T-helper 2 cell treated with Interferon-gamma antibody and Interleukin-4, amounts not matched to agents 5 μg/mL and 100 μg/mL, for 36 hours (primary cell): ENCODE results near the gene RAET1E.
A peak's percentile ranks its signal among the peaks of the same experiment; 100 is the strongest.
"Not testable (repeated sequence)": the region's sequence is repeated elsewhere in the genome, so short reads cannot be mapped to it uniquely, and the experiment has no call there.

Source experiments
- DNase-seq: peaks from one replicate; pipeline ENCODE4 v3.0.0; 2021; ENCODE audit warnings: low spot score
- H3K27ac Mint-ChIP-seq: one replicate; pipeline ENCODE4 v1.8.0; 2021; ENCODE audit warnings: mild to moderate bottlenecking, mixed read lengths
- H3K27me3 Mint-ChIP-seq: one replicate; pipeline ENCODE4 v1.8.0; 2021; ENCODE audit warnings: low read depth, mixed read lengths
- H3K36me3 Mint-ChIP-seq: one replicate; pipeline ENCODE4 v1.8.0; 2021; ENCODE audit warnings: low read depth, mixed read lengths
- H3K4me1 Mint-ChIP-seq: one replicate; pipeline ENCODE4 v1.8.0; 2021; ENCODE audit warnings: low read depth, mixed read lengths
- H3K4me3 Mint-ChIP-seq: one replicate; pipeline ENCODE4 v1.8.0; 2022; ENCODE audit warnings: mild to moderate bottlenecking, moderate library complexity, mixed read lengths
- H3K9me3 Mint-ChIP-seq: one replicate; pipeline ENCODE4 v1.8.0; 2021; ENCODE audit warnings: mixed read lengths

Gene RAET1E

GRCh38 chr6:149861603-149862423 lies 36.1 kb downstream of the RAET1E start:
- Mint-ChIP-seq H3K36me3 (no peaks in the 10 kb centered on the region), H3K27ac (no peak overlapping the region), H3K9me3 (no peaks in the 10 kb centered on the region), H3K27me3 (peaks cover 42% of the 10 kb centered on the region), H3K4me1 (peaks cover 12% of the 10 kb centered on the region), H3K4me3 (peak overlapping the region; percentile 50)
- DNase-seq, result no peak

- H3K27ac Mint-ChIP-seq, result no peak overlapping the region
- H3K9me3 Mint-ChIP-seq, result no peaks in the 10 kb centered on the region
- peaks cover 12% of the 10 kb centered on the region for H3K4me1 Mint-ChIP-seq
- no peak overlapping the region for H3K4me3 Mint-ChIP-seq
- H3K36me3 Mint-ChIP-seq, result no peaks in the 10 kb centered on the region
- DNase-seq, result no peak
- peaks cover 39% of the 10 kb centered on the region for H3K27me3 Mint-ChIP-seq
These were observed 36.9 kb downstream of the RAET1E start for GRCh38 chr6:149860834-149861602.

- Mint-ChIP-seq H3K9me3 (no peaks in the 10 kb centered on the region), H3K27ac (no peak overlapping the region), H3K27me3 (peaks cover 37% of the 10 kb centered on the region), H3K4me3 (no peak overlapping the region), H3K4me1 (peaks cover 12% of the 10 kb centered on the region), H3K36me3 (no peaks in the 10 kb centered on the region)
- no peak for DNase-seq
These were observed 37.4 kb downstream of the RAET1E start for GRCh38 chr6:149860513-149860833.

DNA sequence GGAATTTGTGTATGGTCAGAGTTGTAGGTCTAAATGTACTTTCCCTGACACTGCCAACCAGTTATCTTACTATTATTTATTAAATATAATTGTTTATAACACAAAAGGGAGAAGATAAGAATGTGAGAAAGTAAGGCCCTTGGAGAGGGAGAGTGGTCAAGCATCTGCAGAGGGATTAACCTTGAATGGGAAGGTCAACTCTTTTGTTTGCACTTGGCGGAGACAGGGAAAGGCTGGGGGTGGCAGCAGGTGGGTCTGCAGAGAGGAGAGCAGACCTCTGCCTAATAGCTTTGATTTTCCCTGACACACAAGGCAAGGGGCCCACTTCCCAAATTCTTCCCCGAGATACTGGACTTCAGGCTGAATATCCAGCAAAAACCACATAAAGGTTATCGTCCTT lies 38.0 kb downstream of the RAET1E start:
- no peaks in the 10 kb centered on the region for H3K36me3 Mint-ChIP-seq
- no peaks in the 10 kb centered on the region for H3K9me3 Mint-ChIP-seq
- H3K4me3 Mint-ChIP-seq, result no peak overlapping the region

GRCh38 chr6:149859368-149859767 lies 38.5 kb downstream of the RAET1E start:
- no peak overlapping the region for H3K4me3 Mint-ChIP-seq
- H3K4me1 Mint-ChIP-seq, result peaks cover 9% of the 10 kb centered on the region
- no peak for DNase-seq
- H3K9me3 Mint-ChIP-seq, result no peaks in the 10 kb centered on the region
- H3K27me3 Mint-ChIP-seq, result peaks cover 35% of the 10 kb centered on the region
- H3K36me3 Mint-ChIP-seq, result no peaks in the 10 kb centered on the region
- no peak overlapping the region for H3K27ac Mint-ChIP-seq

More for the DNA sequence above, 38.0 kb downstream of the RAET1E start:
- Mint-ChIP-seq H3K4me1 (peaks cover 11% of the 10 kb centered on the region), H3K27ac (no peak overlapping the region), H3K27me3 (peaks cover 33% of the 10 kb centered on the region)
- no peak for DNase-seq

DNA sequence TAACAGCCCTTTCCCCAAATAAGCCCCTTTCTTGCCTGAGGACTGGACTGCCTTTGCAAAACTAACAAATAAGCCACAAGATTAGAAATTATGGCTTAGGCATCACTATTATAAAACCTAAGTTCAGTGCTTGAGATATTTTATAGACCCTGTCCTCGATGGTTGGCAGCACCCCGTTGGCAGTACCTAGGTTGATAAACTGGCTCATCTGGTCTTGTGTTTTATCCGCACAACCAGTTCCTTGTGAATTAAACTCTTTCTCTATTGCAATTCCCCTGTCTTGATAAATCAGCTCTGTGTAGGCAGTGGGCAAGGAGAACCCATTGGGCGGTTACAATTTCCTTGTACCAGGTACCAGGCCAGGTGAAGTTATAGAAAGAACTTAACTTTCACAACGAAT lies 40.4 kb downstream of the RAET1E start:
- Mint-ChIP-seq H3K27ac (no peak overlapping the region), H3K27me3 (peaks cover 30% of the 10 kb centered on the region), H3K36me3 (no peaks in the 10 kb centered on the region), H3K9me3 (no peaks in the 10 kb centered on the region), H3K4me1 (peaks cover 9% of the 10 kb centered on the region), H3K4me3 (no peak overlapping the region)
- no peak for DNase-seq

GRCh38 chr6:149856256-149856994 lies 41.5 kb downstream of the RAET1E start:
- no peak for DNase-seq
- Mint-ChIP-seq H3K4me3 (no peak overlapping the region), H3K9me3 (no peaks in the 10 kb centered on the region), H3K4me1 (peaks cover 13% of the 10 kb centered on the region), H3K36me3 (no peaks in the 10 kb centered on the region), H3K27ac (no peak overlapping the region), H3K27me3 (peaks cover 27% of the 10 kb centered on the region)

DNA sequence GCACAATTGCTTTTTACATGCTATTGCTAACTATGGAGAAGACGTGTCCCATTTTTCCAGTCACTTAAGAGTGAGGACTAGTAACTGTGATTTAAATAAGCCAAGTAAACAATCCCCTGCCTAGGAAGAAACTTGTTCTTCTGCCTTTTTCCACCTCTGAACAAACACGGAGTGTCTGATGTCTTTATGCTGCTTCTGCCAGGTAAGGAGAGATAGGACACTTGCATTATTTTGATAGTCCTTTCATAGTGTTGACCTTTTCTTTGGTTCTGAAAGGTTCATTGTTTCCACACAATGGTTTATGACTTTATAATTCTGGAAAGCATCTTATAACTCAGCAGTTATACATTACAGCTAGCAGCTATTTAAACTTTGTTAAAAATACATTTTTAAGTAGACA lies 42.2 kb downstream of the RAET1E start:
- H3K27ac Mint-ChIP-seq, result no peak overlapping the region
- no peak for DNase-seq
- H3K36me3 Mint-ChIP-seq, result no peaks in the 10 kb centered on the region
- H3K4me1 Mint-ChIP-seq, result peaks cover 13% of the 10 kb centered on the region
- H3K4me3 Mint-ChIP-seq, result no peak overlapping the region
- no peaks in the 10 kb centered on the region for H3K9me3 Mint-ChIP-seq
- H3K27me3 Mint-ChIP-seq, result peaks cover 27% of the 10 kb centered on the region

- no peak overlapping the region for H3K27ac Mint-ChIP-seq
- H3K4me3 Mint-ChIP-seq, result no peak overlapping the region
- H3K36me3 Mint-ChIP-seq, result no peaks in the 10 kb centered on the region
- peaks cover 31% of the 10 kb centered on the region for H3K27me3 Mint-ChIP-seq
- H3K9me3 Mint-ChIP-seq, result no peaks in the 10 kb centered on the region
- DNase-seq, result no peak
- peaks cover 13% of the 10 kb centered on the region for H3K4me1 Mint-ChIP-seq
These were observed 42.8 kb downstream of the RAET1E start for GRCh38 chr6:149855040-149855654.

- Mint-ChIP-seq H3K4me3 (no peak overlapping the region), H3K27ac (no peak overlapping the region), H3K36me3 (no peaks in the 10 kb centered on the region), H3K4me1 (peaks cover 13% of the 10 kb centered on the region), H3K27me3 (peaks cover 36% of the 10 kb centered on the region), H3K9me3 (no peaks in the 10 kb centered on the region)
- no peak for DNase-seq
These were observed 43.4 kb downstream of the RAET1E start for GRCh38 chr6:149854532-149854931.

- DNase-seq, H3K9me3 Mint-ChIP-seq, H3K27ac Mint-ChIP-seq, H3K4me3 Mint-ChIP-seq, H3K36me3 Mint-ChIP-seq: not testable (repeated sequence)
- Mint-ChIP-seq H3K27me3 (peaks cover 34% of the 10 kb centered on the region), H3K4me1 (peaks cover 13% of the 10 kb centered on the region)
These were observed 43.9 kb downstream of the RAET1E start for GRCh38 chr6:149854017-149854416.

GRCh38 chr6:149852881-149853280 lies 45.0 kb downstream of the RAET1E start:
- H3K36me3 Mint-ChIP-seq, result no peaks in the 10 kb centered on the region
- H3K27ac Mint-ChIP-seq, result no peak overlapping the region
- H3K27me3 Mint-ChIP-seq, result peaks cover 31% of the 10 kb centered on the region
- peaks cover 13% of the 10 kb centered on the region for H3K4me1 Mint-ChIP-seq
- H3K4me3 Mint-ChIP-seq, result no peak overlapping the region
- no peak for DNase-seq
- no peaks in the 10 kb centered on the region for H3K9me3 Mint-ChIP-seq

- DNase-seq, result no peak
- H3K36me3 Mint-ChIP-seq, result no peaks in the 10 kb centered on the region
- H3K4me1 Mint-ChIP-seq, result peaks cover 14% of the 10 kb centered on the region
- no peaks in the 10 kb centered on the region for H3K9me3 Mint-ChIP-seq
- peaks cover 31% of the 10 kb centered on the region for H3K27me3 Mint-ChIP-seq
- H3K27ac Mint-ChIP-seq, result no peak overlapping the region
- H3K4me3 Mint-ChIP-seq, result no peak overlapping the region
These were observed 45.7 kb downstream of the RAET1E start for GRCh38 chr6:149852180-149852579.
